Measurements from ENCODE around the gene MOCS1.

The MOCS1 gene

DNA sequence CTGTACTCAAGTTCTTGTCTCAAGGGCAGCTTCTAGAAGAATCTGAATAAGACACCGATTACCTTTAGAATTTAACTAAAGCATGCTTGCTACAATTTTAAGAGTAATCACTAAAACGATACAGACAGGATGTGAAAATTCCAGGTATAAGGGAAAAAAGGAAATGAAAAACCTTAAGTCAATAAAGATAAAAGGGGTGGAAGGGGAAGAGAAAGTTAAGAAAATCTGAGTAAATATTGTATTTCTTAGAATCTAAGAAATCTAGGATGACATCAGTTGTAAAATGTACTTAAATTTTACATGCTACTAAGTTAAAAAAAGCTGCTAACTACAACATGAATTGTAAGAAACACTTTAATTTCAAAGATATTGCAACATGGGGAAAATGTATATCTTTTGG, 30.3 kb upstream of the MOCS1 start:
- no peak overlapping the region for H3K27ac ChIP-seq
- DNase-seq, result no peak
- H3K36me3 ChIP-seq, result no peaks in the 10 kb centered on the region
- TF ChIP-seq, protein P1, sequence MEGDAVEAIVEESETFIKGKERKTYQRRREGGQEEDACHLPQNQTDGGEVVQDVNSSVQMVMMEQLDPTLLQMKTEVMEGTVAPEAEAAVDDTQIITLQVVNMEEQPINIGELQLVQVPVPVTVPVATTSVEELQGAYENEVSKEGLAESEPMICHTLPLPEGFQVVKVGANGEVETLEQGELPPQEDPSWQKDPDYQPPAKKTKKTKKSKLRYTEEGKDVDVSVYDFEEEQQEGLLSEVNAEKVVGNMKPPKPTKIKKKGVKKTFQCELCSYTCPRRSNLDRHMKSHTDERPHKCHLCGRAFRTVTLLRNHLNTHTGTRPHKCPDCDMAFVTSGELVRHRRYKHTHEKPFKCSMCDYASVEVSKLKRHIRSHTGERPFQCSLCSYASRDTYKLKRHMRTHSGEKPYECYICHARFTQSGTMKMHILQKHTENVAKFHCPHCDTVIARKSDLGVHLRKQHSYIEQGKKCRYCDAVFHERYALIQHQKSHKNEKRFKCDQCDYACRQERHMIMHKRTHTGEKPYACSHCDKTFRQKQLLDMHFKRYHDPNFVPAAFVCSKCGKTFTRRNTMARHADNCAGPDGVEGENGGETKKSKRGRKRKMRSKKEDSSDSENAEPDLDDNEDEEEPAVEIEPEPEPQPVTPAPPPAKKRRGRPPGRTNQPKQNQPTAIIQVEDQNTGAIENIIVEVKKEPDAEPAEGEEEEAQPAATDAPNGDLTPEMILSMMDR (IDR thresholded peaks at IDR 0.05), result no peak
- H3K27me3 ChIP-seq, result no peaks in the 10 kb centered on the region
- H3K4me1 ChIP-seq, result peaks cover 0 to 20% (median 0%) of the 10 kb centered on the region in 4 donors
- intact Hi-C loops (cut with DNase I; ENCODE audit: low total_unique reads), result no loop called here
- no peak overlapping the region for H3K4me3 ChIP-seq
- H3K9me3 ChIP-seq, result no peaks in the 10 kb centered on the region

DNA sequence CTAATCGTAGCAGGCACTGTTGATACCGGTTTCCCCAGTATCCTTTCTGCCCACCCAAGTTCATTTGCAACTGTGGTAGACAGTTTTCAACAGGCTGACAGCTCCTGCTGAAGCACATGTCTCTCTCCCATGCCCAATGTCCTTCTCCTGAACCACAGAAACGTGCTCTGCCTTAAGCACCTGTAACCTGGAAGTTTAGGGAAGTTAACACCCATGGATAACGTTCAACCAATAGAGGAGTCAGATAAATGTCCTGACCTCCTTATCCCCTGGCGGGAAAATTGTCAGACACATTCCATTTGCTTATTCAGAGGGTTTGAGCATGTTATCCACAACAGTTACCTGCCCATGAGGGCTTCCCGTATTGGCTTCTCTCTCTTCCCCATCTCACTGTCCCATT, 29.8 kb upstream of the MOCS1 start:
- Histone ChIP-seq H3K27me3 (no peaks in the 10 kb centered on the region), H3K9me3 (no peaks in the 10 kb centered on the region), H3K36me3 (no peaks in the 10 kb centered on the region), H3K4me1 (peaks cover 0 to 20% (median 0%) of the 10 kb centered on the region in 4 donors), H3K27ac (no peak overlapping the region), H3K4me3 (no peak overlapping the region)
- intact Hi-C loops (cut with DNase I; ENCODE audit: low total_unique reads), result no loop called here
- TF ChIP-seq, protein P1 (IDR thresholded peaks at IDR 0.05), result no peak
- no peak for DNase-seq

DNA sequence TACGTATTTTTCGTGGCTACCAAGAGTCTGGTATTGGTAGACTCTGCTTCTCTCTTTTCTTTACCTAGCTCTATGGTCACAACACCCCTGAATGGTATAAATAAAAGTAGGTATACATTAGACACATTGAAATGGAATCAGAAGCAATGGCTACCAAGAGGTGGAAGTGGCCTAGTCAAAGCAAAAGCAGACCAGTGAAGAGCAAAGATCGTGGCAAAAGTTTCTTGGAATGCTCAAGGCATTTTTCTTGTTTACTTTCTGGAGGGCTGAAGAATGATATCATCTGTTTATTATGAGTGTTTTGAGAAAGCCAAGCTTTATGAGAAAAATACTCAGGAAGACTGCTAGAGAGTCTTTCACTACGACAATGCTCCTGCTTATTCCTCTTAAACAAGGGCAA, 28.6 kb upstream of the MOCS1 start:
- peak overlapping the region in 1 of 2 donors; percentile 20 for H3K27ac ChIP-seq
- TF ChIP-seq, protein P1 (IDR thresholded peaks at IDR 0.05), result no peak
- no peaks in the 10 kb centered on the region for H3K27me3 ChIP-seq
- DNase-seq, result no peak
- intact Hi-C loops (cut with DNase I; ENCODE audit: low total_unique reads), result no loop called here
- H3K4me3 ChIP-seq, result no peak overlapping the region
- no peaks in the 10 kb centered on the region for H3K36me3 ChIP-seq
- no peaks in the 10 kb centered on the region for H3K9me3 ChIP-seq
- H3K4me1 ChIP-seq, result peaks cover 0 to 20% (median 0%) of the 10 kb centered on the region in 4 donors

DNA sequence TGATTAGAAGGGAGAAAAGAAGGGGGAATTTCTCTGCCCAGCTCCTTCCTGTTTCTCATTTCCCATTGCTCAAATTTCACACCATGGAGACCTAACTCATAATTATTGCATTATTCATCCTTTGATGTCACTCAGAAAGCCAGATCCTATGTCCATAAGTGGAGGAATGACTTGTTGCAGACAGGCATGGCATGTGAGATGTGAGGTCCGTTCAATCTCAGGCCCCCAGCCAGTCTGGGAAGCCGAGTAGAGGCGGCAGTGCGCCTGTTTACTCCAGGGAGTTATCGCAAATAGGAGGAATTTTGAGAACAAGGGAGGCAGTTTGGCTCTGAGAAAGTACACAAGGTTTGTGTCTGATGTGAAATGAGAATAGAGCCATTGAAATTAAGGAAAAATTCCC, 26.9 kb upstream of the MOCS1 start:
- Histone ChIP-seq H3K4me1 (peaks cover 0 to 20% (median 0%) of the 10 kb centered on the region in 4 donors), H3K36me3 (no peaks in the 10 kb centered on the region), H3K27ac (peak overlapping the region; percentile 7 to 51), H3K4me3 (no peak overlapping the region), H3K9me3 (no peaks in the 10 kb centered on the region), H3K27me3 (no peaks in the 10 kb centered on the region)
- TF ChIP-seq, protein P1 (IDR thresholded peaks at IDR 0.05), result no peak
- DNase-seq, result no peak
- intact Hi-C loops (cut with DNase I; ENCODE audit: low total_unique reads), result no loop called here

DNA sequence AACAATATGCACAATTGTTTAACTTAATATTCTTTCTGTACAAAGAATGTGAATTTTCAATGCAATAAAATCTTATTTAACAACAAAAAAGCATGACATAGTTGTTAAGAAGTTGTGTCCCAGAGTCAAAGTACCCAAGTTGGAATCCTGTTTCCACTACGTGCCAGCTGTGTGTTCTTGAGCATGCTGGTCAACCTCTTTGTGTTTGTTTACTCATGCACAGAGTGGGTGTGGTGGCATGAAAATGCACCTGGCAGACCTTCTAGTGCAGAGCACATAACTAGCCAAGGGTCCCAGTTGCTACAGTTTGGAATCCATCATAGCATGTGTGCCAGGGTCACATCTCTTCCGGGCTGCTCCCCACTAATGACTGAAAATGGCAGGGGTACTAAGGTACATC, 24.7 kb upstream of the MOCS1 start:
- intact Hi-C loops (cut with DNase I; ENCODE audit: low total_unique reads), result no loop called here
- Histone ChIP-seq H3K27me3 (no peaks in the 10 kb centered on the region), H3K27ac (no peak overlapping the region), H3K4me1 (peaks cover 0 to 20% (median 0%) of the 10 kb centered on the region in 4 donors), H3K9me3 (no peaks in the 10 kb centered on the region), H3K4me3 (no peak overlapping the region), H3K36me3 (no peaks in the 10 kb centered on the region)
- TF ChIP-seq, protein P1 (IDR thresholded peaks at IDR 0.05), result no peak
- DNase-seq, result no peak

DNA sequence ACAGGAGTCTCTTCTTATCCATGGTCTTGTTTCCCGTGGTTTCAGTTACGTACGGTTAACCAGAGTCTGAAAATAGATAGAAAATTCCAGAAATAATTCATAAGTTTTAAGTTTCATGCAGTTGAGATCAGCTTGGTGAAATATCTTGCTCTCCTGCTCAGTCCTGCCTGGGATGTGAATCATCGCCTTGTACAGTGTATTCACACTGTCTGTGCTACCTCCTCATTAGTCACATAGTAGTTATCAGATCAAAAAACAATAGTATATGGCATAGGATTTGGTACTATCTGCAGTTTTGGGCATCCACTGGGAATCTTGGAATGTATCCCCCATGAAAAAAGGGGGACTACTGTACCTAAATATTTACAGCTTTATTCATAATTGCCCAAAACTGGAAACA, 22.7 kb upstream of the MOCS1 start:
- H3K27ac ChIP-seq, result no peak overlapping the region
- H3K4me3 ChIP-seq, result no peak overlapping the region
- no peaks in the 10 kb centered on the region for H3K9me3 ChIP-seq
- H3K36me3 ChIP-seq, result no peaks in the 10 kb centered on the region
- peaks cover 0 to 22% (median 11%) of the 10 kb centered on the region in 4 donors for H3K4me1 ChIP-seq
- intact Hi-C loops (cut with DNase I; ENCODE audit: low total_unique reads), result no loop called here
- DNase-seq, result no peak
- TF ChIP-seq, protein P1 (IDR thresholded peaks at IDR 0.05), result no peak
- H3K27me3 ChIP-seq, result no peaks in the 10 kb centered on the region

All from tibial artery (tissue), 4 donors.